Keratinocyte (primary cell): ENCODE data around the gene CPNE9.

Experiments used
- CTCF ChIP-seq, 3 experiments: IDR thresholded peaks in 1 of 3; conservative IDR thresholded peaks in 1 of 3; optimal IDR thresholded peaks in 1 of 3; 2 replicates in 2 of 3; 3 replicates in 1 of 3; pipeline versions ENCODE3 to v1.5.1; 2011; ENCODE audit warnings: low read length in 3 of 3, mild to moderate bottlenecking in 3 of 3, moderate library complexity in 2 of 3, control low read depth in 1 of 3, inconsistent platforms in 1 of 3; ENCODE audit not compliant: insufficient read depth in 2 of 3; ENCODE audit errors: extremely low read depth in 1 of 3
- EZH2 ChIP-seq: IDR thresholded peaks from one replicate; pipeline ENCODE4 v1.6.1; 2012; ENCODE audit warnings: inconsistent platforms, mild to moderate bottlenecking, low read length, moderate library complexity

- TF ChIP-seq CTCF (optimal IDR thresholded peaks at IDR 0.05 in 1 of 3, IDR thresholded peaks at IDR 0.05 in 1 of 3, conservative IDR thresholded peaks at IDR 0.05 in 1 of 3; ENCODE audit: extremely low read depth in 1 of 3, insufficient read depth in 2 of 3, low read length in 3 of 3) = no peak
- no peak for TF ChIP-seq EZH2
Observed at GRCh38 chr3:9691636-9692035, 12.0 kb upstream of the CPNE9 start.
